Measurements from ENCODE around the gene LY6G6F. TPM values are rescaled to one million over a fixed set of nuclear protein-coding genes. Genes with fewer than 3 reads are reported as not detected.

The LY6G6F gene
- total RNA-seq, 1 experiment from 2014 or later: not detected

DNA sequence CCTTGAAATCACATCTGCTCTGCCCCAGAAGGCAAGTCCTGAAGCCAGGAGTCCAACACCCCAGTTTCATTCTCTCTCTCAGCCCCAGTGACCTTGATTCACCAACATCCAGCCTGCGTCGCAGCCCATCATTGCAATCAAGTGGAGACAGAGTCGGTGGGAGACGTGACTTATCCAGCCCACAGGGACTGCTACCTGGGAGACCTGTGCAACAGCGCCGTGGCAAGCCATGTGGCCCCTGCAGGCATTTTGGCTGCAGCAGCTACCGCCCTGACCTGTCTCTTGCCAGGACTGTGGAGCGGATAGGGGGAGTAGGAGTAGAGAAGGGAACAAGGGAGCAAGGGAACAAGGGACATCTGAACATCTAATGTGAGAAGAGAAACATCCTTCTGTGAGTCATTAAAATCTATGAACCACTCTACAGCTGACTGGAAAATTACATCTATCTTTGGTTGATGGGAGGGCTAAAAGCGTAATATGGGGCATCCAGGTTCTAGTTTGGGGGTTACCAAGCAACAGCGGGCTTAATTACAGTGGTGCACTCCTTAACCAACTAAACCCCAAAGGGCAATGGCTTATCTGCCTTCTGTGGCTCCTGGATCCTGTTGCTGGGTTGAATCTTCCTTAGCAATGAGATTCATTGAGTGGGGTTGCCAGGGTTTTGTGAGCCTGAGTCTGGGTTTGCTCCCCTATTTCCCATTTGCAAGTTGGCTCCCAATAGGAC is 11.0 kb downstream of the LY6G6F start:
- TF ChIP-seq, protein P1, sequence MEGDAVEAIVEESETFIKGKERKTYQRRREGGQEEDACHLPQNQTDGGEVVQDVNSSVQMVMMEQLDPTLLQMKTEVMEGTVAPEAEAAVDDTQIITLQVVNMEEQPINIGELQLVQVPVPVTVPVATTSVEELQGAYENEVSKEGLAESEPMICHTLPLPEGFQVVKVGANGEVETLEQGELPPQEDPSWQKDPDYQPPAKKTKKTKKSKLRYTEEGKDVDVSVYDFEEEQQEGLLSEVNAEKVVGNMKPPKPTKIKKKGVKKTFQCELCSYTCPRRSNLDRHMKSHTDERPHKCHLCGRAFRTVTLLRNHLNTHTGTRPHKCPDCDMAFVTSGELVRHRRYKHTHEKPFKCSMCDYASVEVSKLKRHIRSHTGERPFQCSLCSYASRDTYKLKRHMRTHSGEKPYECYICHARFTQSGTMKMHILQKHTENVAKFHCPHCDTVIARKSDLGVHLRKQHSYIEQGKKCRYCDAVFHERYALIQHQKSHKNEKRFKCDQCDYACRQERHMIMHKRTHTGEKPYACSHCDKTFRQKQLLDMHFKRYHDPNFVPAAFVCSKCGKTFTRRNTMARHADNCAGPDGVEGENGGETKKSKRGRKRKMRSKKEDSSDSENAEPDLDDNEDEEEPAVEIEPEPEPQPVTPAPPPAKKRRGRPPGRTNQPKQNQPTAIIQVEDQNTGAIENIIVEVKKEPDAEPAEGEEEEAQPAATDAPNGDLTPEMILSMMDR (IDR thresholded peaks at IDR 0.05; ENCODE audit: unreplicated experiment): no peak
- H3K4me3 Mint-ChIP-seq (ENCODE audit: unreplicated experiment): no peak overlapping the region
- ChIA-PET POLR2A (no interaction called here), CTCF (interaction anchor here (0.6 to 1.3 kb wide), 2 partner anchors 10 to 103 kb away, joined by 3 to 5 read pairs; no protein-coding TSS in a partner anchor)
- intact Hi-C loops (cut with micrococcal nuclease): no loop called here
- H3K27me3 Mint-ChIP-seq (ENCODE audit: insufficient read depth, unreplicated experiment): no peaks in the 10 kb centered on the region
- peaks cover 11% of the 10 kb centered on the region for H3K4me1 Mint-ChIP-seq (ENCODE audit: insufficient read depth, unreplicated experiment)
- no TSS peak for BruUV-seq (replicated peaks)
- H3K9me3 Mint-ChIP-seq (ENCODE audit: unreplicated experiment): no peaks in the 10 kb centered on the region
- H3K36me3 Mint-ChIP-seq (ENCODE audit: insufficient read depth, unreplicated experiment): no peaks in the 10 kb centered on the region
- H3K27ac Mint-ChIP-seq (ENCODE audit: low read depth, unreplicated experiment): no peak overlapping the region
- peak; percentile 30 for DNase-seq (ENCODE audit: unreplicated experiment)

DNA sequence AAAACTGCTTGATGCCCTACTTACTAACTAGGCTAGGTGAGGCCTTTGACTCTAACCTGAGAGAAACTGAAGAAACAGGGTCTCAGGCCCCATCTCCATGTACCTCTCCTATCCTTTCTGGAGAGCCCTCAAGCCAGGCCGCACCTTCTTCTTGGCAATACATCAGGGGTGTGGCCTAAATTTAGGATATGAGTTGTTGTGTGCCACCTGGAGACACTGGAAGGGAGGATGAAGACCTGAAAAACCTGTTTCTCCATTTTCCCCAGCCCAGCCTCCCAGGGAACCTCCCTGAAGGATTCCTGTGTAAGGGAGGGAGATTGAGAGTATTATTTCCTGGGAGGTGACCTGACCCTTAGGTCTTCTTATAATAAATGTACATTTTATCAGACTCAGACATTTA is 11.6 kb downstream of the LY6G6F start:
- H3K9me3 Mint-ChIP-seq (ENCODE audit: unreplicated experiment): no peaks in the 10 kb centered on the region
- no peak overlapping the region for H3K4me3 Mint-ChIP-seq (ENCODE audit: unreplicated experiment)
- no TSS peak for BruUV-seq (replicated peaks)
- ChIA-PET CTCF (no interaction called here), POLR2A (no interaction called here)
- intact Hi-C loops (cut with micrococcal nuclease): no loop called here
- H3K4me1 Mint-ChIP-seq (ENCODE audit: insufficient read depth, unreplicated experiment): peaks cover 11% of the 10 kb centered on the region
- no peak for DNase-seq (ENCODE audit: unreplicated experiment)
- H3K27me3 Mint-ChIP-seq (ENCODE audit: insufficient read depth, unreplicated experiment): no peaks in the 10 kb centered on the region
- H3K36me3 Mint-ChIP-seq (ENCODE audit: insufficient read depth, unreplicated experiment): no peaks in the 10 kb centered on the region
- TF ChIP-seq, protein P1 (IDR thresholded peaks at IDR 0.05; ENCODE audit: unreplicated experiment): no peak
- H3K27ac Mint-ChIP-seq (ENCODE audit: low read depth, unreplicated experiment): no peak overlapping the region

DNA sequence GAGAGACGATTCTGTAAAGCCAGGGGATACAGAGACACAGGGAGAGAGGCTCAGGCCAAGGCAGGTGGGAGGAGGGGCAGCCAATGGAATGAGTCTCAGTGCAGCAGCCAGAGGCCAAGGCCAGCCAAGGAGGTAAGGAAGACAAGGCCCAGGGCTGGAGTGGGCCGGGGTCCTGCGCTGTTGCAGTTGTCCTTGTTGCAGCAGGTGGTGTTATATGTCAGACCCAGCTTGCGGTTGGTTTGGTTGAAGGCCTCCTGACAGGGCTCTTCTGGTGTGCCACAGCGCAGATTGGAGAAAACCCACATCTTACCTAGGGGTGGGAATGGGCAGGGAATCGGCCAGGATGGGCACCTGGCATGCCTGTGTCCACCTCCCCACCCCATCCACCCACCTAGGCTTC is 12.3 kb downstream of the LY6G6F start:
- no TSS peak for BruUV-seq (replicated peaks)
- ChIA-PET CTCF (interaction anchor here (0.7 kb wide), 1 partner anchor 28 kb away, joined by 3 read pairs; no protein-coding TSS in a partner anchor), POLR2A (interaction anchor here (2.2 kb wide), 1 partner anchor 16 kb away, joined by 7 read pairs; the partner anchor contains the start of gene ABHD16A)
- no peak overlapping the region for H3K27ac Mint-ChIP-seq (ENCODE audit: low read depth, unreplicated experiment)
- TF ChIP-seq, protein P1 (IDR thresholded peaks at IDR 0.05; ENCODE audit: unreplicated experiment): no peak
- intact Hi-C loops (cut with micrococcal nuclease): no loop called here
- H3K9me3 Mint-ChIP-seq (ENCODE audit: unreplicated experiment): no peaks in the 10 kb centered on the region
- H3K27me3 Mint-ChIP-seq (ENCODE audit: insufficient read depth, unreplicated experiment): no peaks in the 10 kb centered on the region
- peaks cover 11% of the 10 kb centered on the region for H3K4me1 Mint-ChIP-seq (ENCODE audit: insufficient read depth, unreplicated experiment)
- H3K4me3 Mint-ChIP-seq (ENCODE audit: unreplicated experiment): no peak overlapping the region
- DNase-seq (ENCODE audit: unreplicated experiment): no peak
- no peaks in the 10 kb centered on the region for H3K36me3 Mint-ChIP-seq (ENCODE audit: insufficient read depth, unreplicated experiment)

DNA sequence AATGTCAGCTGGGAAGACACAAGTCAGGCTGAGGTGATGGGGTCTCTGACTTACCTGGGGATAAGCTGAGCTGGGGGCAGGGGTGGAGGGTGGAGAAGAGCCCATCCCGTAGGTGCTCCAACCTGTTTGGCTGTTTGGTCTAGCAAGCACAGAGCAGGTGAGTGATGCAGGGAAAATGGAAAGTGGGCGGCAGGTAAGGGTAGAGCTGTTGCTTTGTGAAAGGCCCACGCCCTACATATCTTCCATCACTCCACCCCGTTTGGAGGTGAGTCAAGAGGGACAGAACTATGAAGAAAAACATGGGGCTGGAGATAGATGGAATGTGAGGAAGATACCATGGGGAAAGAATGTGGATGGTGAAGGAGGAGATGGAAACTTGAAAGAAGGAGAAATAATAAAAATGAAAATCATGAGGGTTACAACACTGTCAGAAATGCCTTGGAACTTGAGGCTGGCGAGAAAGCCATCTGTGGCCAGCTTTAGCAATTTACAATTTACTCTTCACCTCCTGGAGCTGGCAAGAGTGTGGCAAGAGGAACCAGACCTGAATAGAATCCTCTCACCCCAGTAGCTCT is 13.6 kb downstream of the LY6G6F start:
- Mint-ChIP-seq H3K4me3 (ENCODE audit: unreplicated experiment) (no peak overlapping the region), H3K4me1 (ENCODE audit: insufficient read depth, unreplicated experiment) (peaks cover 11% of the 10 kb centered on the region), H3K27ac (ENCODE audit: low read depth, unreplicated experiment) (no peak overlapping the region), H3K9me3 (ENCODE audit: unreplicated experiment) (no peaks in the 10 kb centered on the region), H3K27me3 (ENCODE audit: insufficient read depth, unreplicated experiment) (no peaks in the 10 kb centered on the region), H3K36me3 (ENCODE audit: insufficient read depth, unreplicated experiment) (no peaks in the 10 kb centered on the region)
- intact Hi-C loops (cut with micrococcal nuclease): no loop called here
- no TSS peak for BruUV-seq (replicated peaks)
- TF ChIP-seq, protein P1 (IDR thresholded peaks at IDR 0.05; ENCODE audit: unreplicated experiment): no peak
- POLR2A ChIA-PET: interaction anchor here (0.7 to 2.2 kb wide), 3 partner anchors 16 to 107 kb away, joined by 3 to 7 read pairs (median 3); partner anchors contain the start of genes ABHD16A and CLIC1
- CTCF ChIA-PET: interaction anchor here (0.8 to 1.2 kb wide), 3 partner anchors 9 to 232 kb away, joined by 3 read pairs; partner anchors contain the start of gene ABHD16A
- DNase-seq (ENCODE audit: unreplicated experiment): no peak
